ENCODE measurements around the gene SCP2.

DNA sequence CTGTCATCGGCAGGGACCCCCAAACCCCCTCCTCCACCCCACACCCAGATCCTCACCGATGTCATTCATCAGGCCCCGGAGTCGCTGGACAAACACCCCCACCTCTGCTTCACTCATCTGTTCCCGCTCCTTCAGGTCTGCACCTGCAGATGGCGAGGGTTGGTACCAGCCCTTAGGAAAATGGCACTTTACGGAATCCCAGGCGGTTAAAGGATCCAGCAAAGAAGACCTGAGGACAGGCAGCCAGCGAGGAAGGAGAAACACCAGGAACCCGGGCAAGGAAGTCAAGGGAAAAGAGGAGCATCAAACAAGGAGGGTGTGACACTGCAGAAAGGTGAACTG is 19.3 kb upstream of the SCP2 start:
- TF ChIP-seq, protein P1, sequence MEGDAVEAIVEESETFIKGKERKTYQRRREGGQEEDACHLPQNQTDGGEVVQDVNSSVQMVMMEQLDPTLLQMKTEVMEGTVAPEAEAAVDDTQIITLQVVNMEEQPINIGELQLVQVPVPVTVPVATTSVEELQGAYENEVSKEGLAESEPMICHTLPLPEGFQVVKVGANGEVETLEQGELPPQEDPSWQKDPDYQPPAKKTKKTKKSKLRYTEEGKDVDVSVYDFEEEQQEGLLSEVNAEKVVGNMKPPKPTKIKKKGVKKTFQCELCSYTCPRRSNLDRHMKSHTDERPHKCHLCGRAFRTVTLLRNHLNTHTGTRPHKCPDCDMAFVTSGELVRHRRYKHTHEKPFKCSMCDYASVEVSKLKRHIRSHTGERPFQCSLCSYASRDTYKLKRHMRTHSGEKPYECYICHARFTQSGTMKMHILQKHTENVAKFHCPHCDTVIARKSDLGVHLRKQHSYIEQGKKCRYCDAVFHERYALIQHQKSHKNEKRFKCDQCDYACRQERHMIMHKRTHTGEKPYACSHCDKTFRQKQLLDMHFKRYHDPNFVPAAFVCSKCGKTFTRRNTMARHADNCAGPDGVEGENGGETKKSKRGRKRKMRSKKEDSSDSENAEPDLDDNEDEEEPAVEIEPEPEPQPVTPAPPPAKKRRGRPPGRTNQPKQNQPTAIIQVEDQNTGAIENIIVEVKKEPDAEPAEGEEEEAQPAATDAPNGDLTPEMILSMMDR (IDR thresholded peaks at IDR 0.05; ENCODE audit: insufficient read depth, low read length): no peak
- TF ChIP-seq, protein P2, sequence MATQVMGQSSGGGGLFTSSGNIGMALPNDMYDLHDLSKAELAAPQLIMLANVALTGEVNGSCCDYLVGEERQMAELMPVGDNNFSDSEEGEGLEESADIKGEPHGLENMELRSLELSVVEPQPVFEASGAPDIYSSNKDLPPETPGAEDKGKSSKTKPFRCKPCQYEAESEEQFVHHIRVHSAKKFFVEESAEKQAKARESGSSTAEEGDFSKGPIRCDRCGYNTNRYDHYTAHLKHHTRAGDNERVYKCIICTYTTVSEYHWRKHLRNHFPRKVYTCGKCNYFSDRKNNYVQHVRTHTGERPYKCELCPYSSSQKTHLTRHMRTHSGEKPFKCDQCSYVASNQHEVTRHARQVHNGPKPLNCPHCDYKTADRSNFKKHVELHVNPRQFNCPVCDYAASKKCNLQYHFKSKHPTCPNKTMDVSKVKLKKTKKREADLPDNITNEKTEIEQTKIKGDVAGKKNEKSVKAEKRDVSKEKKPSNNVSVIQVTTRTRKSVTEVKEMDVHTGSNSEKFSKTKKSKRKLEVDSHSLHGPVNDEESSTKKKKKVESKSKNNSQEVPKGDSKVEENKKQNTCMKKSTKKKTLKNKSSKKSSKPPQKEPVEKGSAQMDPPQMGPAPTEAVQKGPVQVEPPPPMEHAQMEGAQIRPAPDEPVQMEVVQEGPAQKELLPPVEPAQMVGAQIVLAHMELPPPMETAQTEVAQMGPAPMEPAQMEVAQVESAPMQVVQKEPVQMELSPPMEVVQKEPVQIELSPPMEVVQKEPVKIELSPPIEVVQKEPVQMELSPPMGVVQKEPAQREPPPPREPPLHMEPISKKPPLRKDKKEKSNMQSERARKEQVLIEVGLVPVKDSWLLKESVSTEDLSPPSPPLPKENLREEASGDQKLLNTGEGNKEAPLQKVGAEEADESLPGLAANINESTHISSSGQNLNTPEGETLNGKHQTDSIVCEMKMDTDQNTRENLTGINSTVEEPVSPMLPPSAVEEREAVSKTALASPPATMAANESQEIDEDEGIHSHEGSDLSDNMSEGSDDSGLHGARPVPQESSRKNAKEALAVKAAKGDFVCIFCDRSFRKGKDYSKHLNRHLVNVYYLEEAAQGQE (IDR thresholded peaks at IDR 0.05; ENCODE audit: insufficient replicate concordance, low read depth): no peak

Measured in HL-60 (cell line).